Measurements from ENCODE around the gene ADH5. TPM values are rescaled to one million over a fixed set of nuclear protein-coding genes. Genes with fewer than 3 reads are reported as not detected.
"Not testable (repeated sequence)": the region's sequence is repeated elsewhere in the genome, so short reads cannot be mapped to it uniquely, and the experiment has no call there.

ADH5 gene
- total and polyA plus RNA-seq, 4 donors, result 219 to 268 (median 231) TPM

- H3K27ac ChIP-seq (ENCODE audit: low read depth in 1 of 2, low read length in 2 of 2); H3K4me1 ChIP-seq (ENCODE audit: control insufficient read depth in 1 of 2, insufficient read depth in 2 of 2, low read length in 2 of 2); H3K36me3 ChIP-seq (ENCODE audit: control insufficient read depth in 1 of 2, insufficient read depth in 2 of 2, low read length in 1 of 2); ATAC-seq (ENCODE audit: low FRiP score); DNase-seq; intact Hi-C loops (cut with DNase I); H3K9me3 ChIP-seq (ENCODE audit: control insufficient read depth, low read length); H3K4me3 ChIP-seq (ENCODE audit: low read length in 2 of 2); H3K27me3 ChIP-seq (ENCODE audit: control insufficient read depth in 1 of 2, insufficient read depth in 2 of 2, low read length in 1 of 2): not testable (repeated sequence)
- WGBS, 2 donors, result 94 to 96% methylated on average over 1 to 2 of the region's 2 CpGs
Measured at GRCh38 chr4:99065521-99065920, 23.1 kb downstream of the ADH5 start.

- intact Hi-C loops (cut with DNase I), result no loop called here
- 62 to 73% methylated on average over 4 of the region's 4 CpGs for WGBS, 2 donors
- H3K4me1 ChIP-seq (ENCODE audit: control insufficient read depth in 1 of 2, insufficient read depth in 2 of 2, low read length in 2 of 2), result no peaks in the 10 kb centered on the region
- H3K9me3 ChIP-seq (ENCODE audit: control insufficient read depth, low read length), result no peaks in the 10 kb centered on the region
- H3K4me3 ChIP-seq (ENCODE audit: low read length in 2 of 2), result no peak overlapping the region
- no peaks in the 10 kb centered on the region for H3K27me3 ChIP-seq (ENCODE audit: control insufficient read depth in 1 of 2, insufficient read depth in 2 of 2, low read length in 1 of 2)
- ATAC-seq (ENCODE audit: low FRiP score), result no peak
- DNase-seq, result no peak
- no peak overlapping the region for H3K27ac ChIP-seq (ENCODE audit: low read depth in 1 of 2, low read length in 2 of 2)
- H3K36me3 ChIP-seq (ENCODE audit: control insufficient read depth in 1 of 2, insufficient read depth in 2 of 2, low read length in 1 of 2), result peaks cover 0 to 3% of the 10 kb centered on the region in 2 donors
Measured at GRCh38 chr4:99062120-99062519, 26.5 kb downstream of the ADH5 start.

GRCh38 chr4:99061048-99061700, 27.4 kb downstream of the ADH5 start:
- ATAC-seq (ENCODE audit: low FRiP score) (no peak), DNase-seq (no peak)
- Histone ChIP-seq H3K4me1 (ENCODE audit: control insufficient read depth in 1 of 2, insufficient read depth in 2 of 2, low read length in 2 of 2) (no peaks in the 10 kb centered on the region), H3K36me3 (ENCODE audit: control insufficient read depth in 1 of 2, insufficient read depth in 2 of 2, low read length in 1 of 2) (peaks cover 0 to 2% of the 10 kb centered on the region in 2 donors), H3K27me3 (ENCODE audit: control insufficient read depth in 1 of 2, insufficient read depth in 2 of 2, low read length in 1 of 2) (no peaks in the 10 kb centered on the region), H3K27ac (ENCODE audit: low read depth in 1 of 2, low read length in 2 of 2) (peak overlapping the region in 1 of 2 donors; percentile 55), H3K4me3 (ENCODE audit: low read length in 2 of 2) (no peak overlapping the region), H3K9me3 (ENCODE audit: control insufficient read depth, low read length) (no peaks in the 10 kb centered on the region)
- intact Hi-C loops (cut with DNase I), result no loop called here
- 95 to 96% methylated on average over 8 of the region's 8 CpGs for WGBS, 2 donors

- DNase-seq (no peak), ATAC-seq (ENCODE audit: low FRiP score) (no peak)
- H3K4me3 ChIP-seq (ENCODE audit: low read length in 2 of 2), result no peak overlapping the region
- H3K27me3 ChIP-seq (ENCODE audit: control insufficient read depth in 1 of 2, insufficient read depth in 2 of 2, low read length in 1 of 2), result no peaks in the 10 kb centered on the region
- 98 to 100% methylated on average over 1 of the region's 1 CpG for WGBS, 2 donors
- H3K4me1 ChIP-seq (ENCODE audit: control insufficient read depth in 1 of 2, insufficient read depth in 2 of 2, low read length in 2 of 2), result no peaks in the 10 kb centered on the region
- no peaks in the 10 kb centered on the region for H3K9me3 ChIP-seq (ENCODE audit: control insufficient read depth, low read length)
- H3K36me3 ChIP-seq (ENCODE audit: control insufficient read depth in 1 of 2, insufficient read depth in 2 of 2, low read length in 1 of 2), result no peaks in the 10 kb centered on the region
- intact Hi-C loops (cut with DNase I), result loop anchor here (5.0 to 10.0 kb wide), 5 partner anchors 62 to 595 kb away; partner anchors contain the start of genes METAP1 (in 2 of the 2) and EIF4E (in 1 of the 2)
- H3K27ac ChIP-seq (ENCODE audit: low read depth in 1 of 2, low read length in 2 of 2), result no peak overlapping the region
Measured at GRCh38 chr4:99059550-99059949, 29.0 kb downstream of the ADH5 start.

GRCh38 chr4:99058228-99058627, 30.4 kb downstream of the ADH5 start:
- Histone ChIP-seq H3K36me3 (ENCODE audit: control insufficient read depth in 1 of 2, insufficient read depth in 2 of 2, low read length in 1 of 2) (no peaks in the 10 kb centered on the region), H3K9me3 (ENCODE audit: control insufficient read depth, low read length) (no peaks in the 10 kb centered on the region), H3K27me3 (ENCODE audit: control insufficient read depth in 1 of 2, insufficient read depth in 2 of 2, low read length in 1 of 2) (no peaks in the 10 kb centered on the region), H3K4me3 (ENCODE audit: low read length in 2 of 2) (no peak overlapping the region), H3K4me1 (ENCODE audit: control insufficient read depth in 1 of 2, insufficient read depth in 2 of 2, low read length in 2 of 2) (no peaks in the 10 kb centered on the region), H3K27ac (ENCODE audit: low read depth in 1 of 2, low read length in 2 of 2) (peak overlapping the region in 1 of 2 donors; percentile 18)
- 90 to 94% methylated on average over 2 of the region's 2 CpGs for WGBS, 2 donors
- DNase-seq (no peak), ATAC-seq (ENCODE audit: low FRiP score) (no peak)
- intact Hi-C loops (cut with DNase I), result loop anchor here (5.0 to 10.0 kb wide), 5 partner anchors 61 to 593 kb away; partner anchors contain the start of genes METAP1 (in 2 of the 2) and EIF4E (in 1 of the 2)

GRCh38 chr4:99054428-99054994, 34.1 kb downstream of the ADH5 start:
- DNase-seq, result no peak
- WGBS, 2 donors, result 91 to 93% methylated on average over 3 of the region's 3 CpGs
- no peaks in the 10 kb centered on the region for H3K36me3 ChIP-seq (ENCODE audit: control insufficient read depth in 1 of 2, insufficient read depth in 2 of 2, low read length in 1 of 2)
- H3K9me3 ChIP-seq (ENCODE audit: control insufficient read depth, low read length), result no peaks in the 10 kb centered on the region
- no peak for ATAC-seq (ENCODE audit: low FRiP score)
- no peak overlapping the region for H3K4me3 ChIP-seq (ENCODE audit: low read length in 2 of 2)
- no peaks in the 10 kb centered on the region for H3K4me1 ChIP-seq (ENCODE audit: control insufficient read depth in 1 of 2, insufficient read depth in 2 of 2, low read length in 2 of 2)
- intact Hi-C loops (cut with DNase I), result loop anchor here (10.0 kb wide), 2 partner anchors 310 to 590 kb away; no protein-coding TSS in a partner anchor
- H3K27ac ChIP-seq (ENCODE audit: low read depth in 1 of 2, low read length in 2 of 2), result no peak overlapping the region
- no peaks in the 10 kb centered on the region for H3K27me3 ChIP-seq (ENCODE audit: control insufficient read depth in 1 of 2, insufficient read depth in 2 of 2, low read length in 1 of 2)

- intact Hi-C loops (cut with DNase I), result loop anchor here (10.0 kb wide), 2 partner anchors 308 to 588 kb away; no protein-coding TSS in a partner anchor
- Histone ChIP-seq H3K27me3 (ENCODE audit: control insufficient read depth in 1 of 2, insufficient read depth in 2 of 2, low read length in 1 of 2) (no peaks in the 10 kb centered on the region), H3K9me3 (ENCODE audit: control insufficient read depth, low read length) (no peaks in the 10 kb centered on the region), H3K36me3 (ENCODE audit: control insufficient read depth in 1 of 2, insufficient read depth in 2 of 2, low read length in 1 of 2) (no peaks in the 10 kb centered on the region), H3K27ac (ENCODE audit: low read depth in 1 of 2, low read length in 2 of 2) (no peak overlapping the region), H3K4me3 (ENCODE audit: low read length in 2 of 2) (no peak overlapping the region), H3K4me1 (ENCODE audit: control insufficient read depth in 1 of 2, insufficient read depth in 2 of 2, low read length in 2 of 2) (no peaks in the 10 kb centered on the region)
- DNase-seq (no peak), ATAC-seq (ENCODE audit: low FRiP score) (no peak)
Measured at GRCh38 chr4:99052902-99053301, 35.7 kb downstream of the ADH5 start.

GRCh38 chr4:99047710-99048109, 40.9 kb downstream of the ADH5 start:
- no peak overlapping the region for H3K4me3 ChIP-seq (ENCODE audit: low read length in 2 of 2)
- intact Hi-C loops (cut with DNase I), result no loop called here
- no peak for ATAC-seq (ENCODE audit: low FRiP score)
- peak overlapping the region in 1 of 2 donors; percentile 33 for H3K27ac ChIP-seq (ENCODE audit: low read depth in 1 of 2, low read length in 2 of 2)
- H3K27me3 ChIP-seq (ENCODE audit: control insufficient read depth in 1 of 2, insufficient read depth in 2 of 2, low read length in 1 of 2), result no peaks in the 10 kb centered on the region
- H3K36me3 ChIP-seq (ENCODE audit: control insufficient read depth in 1 of 2, insufficient read depth in 2 of 2, low read length in 1 of 2), result peaks cover 0 to 2% of the 10 kb centered on the region in 2 donors
- WGBS, 2 donors, result 2 to 12% methylated on average over 2 of the region's 2 CpGs
- no peaks in the 10 kb centered on the region for H3K9me3 ChIP-seq (ENCODE audit: control insufficient read depth, low read length)
- DNase-seq, result no peak
- H3K4me1 ChIP-seq (ENCODE audit: control insufficient read depth in 1 of 2, insufficient read depth in 2 of 2, low read length in 2 of 2), result no peaks in the 10 kb centered on the region

- ATAC-seq (ENCODE audit: low FRiP score) (no peak), DNase-seq (no peak)
- intact Hi-C loops (cut with DNase I), result no loop called here
- Histone ChIP-seq H3K4me3 (ENCODE audit: low read length in 2 of 2) (no peak overlapping the region), H3K27me3 (ENCODE audit: control insufficient read depth in 1 of 2, insufficient read depth in 2 of 2, low read length in 1 of 2) (no peaks in the 10 kb centered on the region), H3K27ac (ENCODE audit: low read depth in 1 of 2, low read length in 2 of 2) (no peak overlapping the region), H3K9me3 (ENCODE audit: control insufficient read depth, low read length) (no peaks in the 10 kb centered on the region), H3K36me3 (ENCODE audit: control insufficient read depth in 1 of 2, insufficient read depth in 2 of 2, low read length in 1 of 2) (peaks cover 0 to 2% of the 10 kb centered on the region in 2 donors), H3K4me1 (ENCODE audit: control insufficient read depth in 1 of 2, insufficient read depth in 2 of 2, low read length in 2 of 2) (no peaks in the 10 kb centered on the region)
- 64 to 76% methylated on average over 2 of the region's 2 CpGs for WGBS, 2 donors
Measured at GRCh38 chr4:99043346-99043745, 45.2 kb downstream of the ADH5 start.

Data from aorta (tissue), 5 donors.